Globus pallidus (tissue), 1 donor: ENCODE measurements around the gene JCAD.
"Not testable (repeated sequence)": the region's sequence is repeated elsewhere in the genome, so short reads cannot be mapped to it uniquely, and the experiment has no call there.

Experiments
- DNase-seq: peaks from one replicate; pipeline ENCODE4 v3.0.0-alpha.2; 2015; ENCODE audit warnings: low spot score

Gene JCAD

GRCh38 chr10:30059209-30060107 is at the start of gene JCAD:
JCAD (minus strand) TSS chr10:30059586; CDS start chr10:30047812, 11,774 bp downstream.
- DNase-seq, result peak; percentile 11

DNA sequence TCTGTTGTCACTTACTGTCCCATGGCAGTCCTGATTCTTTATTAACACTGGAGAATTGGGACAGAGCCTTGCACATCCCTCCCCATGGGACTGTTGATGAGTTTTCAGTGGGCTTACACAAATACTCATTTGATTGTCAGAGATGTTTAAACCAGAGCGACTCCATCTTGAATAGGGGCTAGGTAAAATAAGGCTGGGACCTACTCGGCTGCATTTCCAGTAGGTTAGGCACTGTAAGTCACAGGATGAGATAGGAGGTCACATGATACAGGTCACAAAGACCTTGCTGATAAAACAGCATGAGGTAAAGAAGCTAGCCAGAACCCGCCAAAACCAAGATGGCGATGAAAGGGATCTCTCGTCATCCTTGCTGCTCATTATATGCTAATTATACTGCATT is 47.6 kb upstream of the JCAD start:
- DNase-seq, result no peak

GRCh38 chr10:30103595-30104320 is 44.4 kb upstream of the JCAD start:
- no peak for DNase-seq

DNA sequence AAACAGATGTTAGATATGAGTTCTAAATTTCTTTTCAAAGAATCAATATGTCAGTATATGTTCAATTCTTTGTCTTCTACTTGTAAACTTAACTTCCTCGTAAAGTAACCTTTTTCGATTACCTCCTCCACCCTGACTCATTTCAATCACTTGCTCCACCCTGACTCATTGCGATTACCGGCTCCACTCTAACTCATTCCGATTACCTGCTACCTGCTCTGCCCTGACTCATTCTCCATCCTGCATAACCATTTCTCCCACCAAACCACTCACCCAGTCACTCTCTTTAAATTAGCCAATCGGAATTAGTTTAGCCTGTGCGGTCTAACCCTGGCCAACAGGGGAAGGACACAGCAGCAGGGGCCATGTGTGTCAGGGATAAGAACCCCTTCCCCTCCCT is 40.3 kb upstream of the JCAD start:
- DNase-seq, result not testable (repeated sequence)

- no peak for DNase-seq
Measured at GRCh38 chr10:30099101-30099500, 39.7 kb upstream of the JCAD start.

DNA sequence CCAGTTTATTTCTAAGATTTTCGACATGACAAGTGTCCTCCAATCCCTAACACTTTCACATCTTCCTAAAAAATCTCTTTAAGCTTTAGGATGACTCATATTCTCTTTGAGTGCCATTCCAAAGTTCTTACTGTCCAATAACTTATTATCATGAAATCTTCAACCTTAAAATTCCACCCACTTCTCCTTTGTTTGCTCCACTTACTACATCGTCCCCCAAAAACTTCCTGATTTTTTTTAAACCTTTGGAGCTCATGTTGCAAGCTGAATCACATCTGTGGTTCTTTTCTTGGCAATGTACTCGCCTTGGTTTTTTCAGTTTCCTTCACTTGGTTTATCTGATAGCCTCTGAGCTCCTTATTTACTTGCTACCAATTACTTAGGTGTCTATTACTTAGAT is 39.2 kb upstream of the JCAD start:
- DNase-seq, result no peak

DNA sequence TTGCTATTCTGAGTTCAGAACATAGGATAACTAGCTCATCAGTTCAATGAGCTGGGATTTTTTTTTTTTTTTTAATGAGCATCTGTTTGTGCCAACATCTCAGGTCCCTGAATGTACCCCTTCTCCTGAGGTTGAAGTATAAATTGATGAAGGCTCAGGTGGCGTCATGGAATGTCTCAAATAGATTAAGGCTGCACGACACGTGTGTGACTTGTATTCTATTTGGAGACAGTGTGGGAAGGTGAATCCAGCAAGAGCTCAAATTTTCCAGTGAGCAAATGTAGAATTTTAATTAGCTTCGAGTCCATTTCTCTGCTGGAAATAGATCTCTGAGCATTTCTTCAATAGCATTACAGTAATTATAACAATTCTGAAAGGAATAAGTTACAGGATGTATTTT is 37.2 kb upstream of the JCAD start:
- DNase-seq, result no peak

DNA sequence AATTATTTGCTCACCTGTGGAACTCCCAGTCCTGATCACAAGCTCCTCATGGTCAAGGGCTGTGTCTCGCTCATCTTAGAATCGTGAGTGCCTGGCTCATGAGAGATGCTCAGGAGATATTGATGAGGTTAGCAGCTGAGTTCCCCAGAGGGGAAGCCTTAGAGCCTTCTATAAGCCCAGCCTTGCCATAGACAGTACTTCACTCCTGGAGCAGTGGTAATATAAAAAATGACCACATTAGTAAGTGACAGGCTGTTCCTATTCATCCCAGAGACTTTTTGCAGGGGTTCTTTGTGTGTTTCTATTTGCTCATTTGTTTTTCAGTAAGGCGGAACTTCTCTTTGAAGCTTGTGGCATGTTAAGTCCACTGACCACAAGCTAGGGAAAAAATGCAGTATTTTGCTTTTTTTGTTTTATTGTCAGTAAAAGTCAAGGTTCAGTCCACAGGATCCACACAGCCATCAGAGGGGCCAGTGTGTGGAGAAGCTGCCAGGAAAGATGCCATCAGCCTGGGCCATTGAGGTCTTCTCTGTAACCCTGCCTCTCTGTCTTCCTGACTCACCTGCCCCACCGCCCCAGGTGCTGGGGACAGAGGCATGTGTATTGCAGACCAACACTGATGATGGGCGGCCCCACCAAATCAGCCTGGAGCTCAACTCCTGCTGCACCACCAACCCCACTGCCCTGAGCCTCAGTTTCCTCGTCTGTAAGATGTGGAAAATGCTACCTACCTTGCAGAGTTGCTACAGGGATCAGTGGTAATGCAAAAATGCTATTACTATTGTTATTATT is 36.4 kb upstream of the JCAD start:
- no peak for DNase-seq

GRCh38 chr10:30094601-30095000 is 35.2 kb upstream of the JCAD start:
- no peak for DNase-seq

GRCh38 chr10:30093303-30093950 is 34.0 kb upstream of the JCAD start:
- DNase-seq, result no peak

DNA sequence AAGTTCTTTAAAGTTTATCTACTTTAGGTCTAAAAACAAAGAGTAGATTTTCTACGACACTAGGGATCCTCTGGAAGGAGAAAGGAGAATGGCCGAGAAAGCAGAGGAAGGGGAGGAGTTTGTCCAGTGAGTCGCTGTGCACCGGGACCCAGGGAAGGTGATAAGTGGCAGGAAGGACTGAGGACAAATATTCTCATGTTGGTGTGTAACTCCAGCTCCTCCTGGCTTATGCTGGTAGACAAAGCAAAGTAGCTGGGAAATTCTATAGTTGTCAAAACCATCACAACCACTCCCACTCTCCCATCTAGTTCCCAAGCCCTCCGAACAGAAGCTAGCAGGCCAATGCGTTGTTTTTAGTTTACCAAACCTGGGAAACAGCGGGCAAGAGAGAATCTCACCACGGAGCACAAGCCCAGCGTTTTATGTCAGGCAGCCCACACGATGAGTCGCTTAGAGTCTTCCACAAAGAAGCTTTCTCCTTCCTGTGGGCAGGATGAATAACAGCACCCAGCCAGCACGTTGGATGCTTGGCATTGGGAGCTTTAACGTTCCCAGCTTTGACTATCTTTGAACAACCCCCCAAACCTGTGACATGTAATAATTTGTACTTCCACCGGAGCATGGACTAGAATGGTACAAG is 32.9 kb upstream of the JCAD start:
- DNase-seq, result no peak

- no peak for DNase-seq
Measured at GRCh38 chr10:30091136-30091535, 31.8 kb upstream of the JCAD start.

GRCh38 chr10:30088178-30088577 is 28.8 kb upstream of the JCAD start:
- DNase-seq, result no peak

- no peak for DNase-seq
Measured at GRCh38 chr10:30083934-30084333, 24.5 kb upstream of the JCAD start.

DNA sequence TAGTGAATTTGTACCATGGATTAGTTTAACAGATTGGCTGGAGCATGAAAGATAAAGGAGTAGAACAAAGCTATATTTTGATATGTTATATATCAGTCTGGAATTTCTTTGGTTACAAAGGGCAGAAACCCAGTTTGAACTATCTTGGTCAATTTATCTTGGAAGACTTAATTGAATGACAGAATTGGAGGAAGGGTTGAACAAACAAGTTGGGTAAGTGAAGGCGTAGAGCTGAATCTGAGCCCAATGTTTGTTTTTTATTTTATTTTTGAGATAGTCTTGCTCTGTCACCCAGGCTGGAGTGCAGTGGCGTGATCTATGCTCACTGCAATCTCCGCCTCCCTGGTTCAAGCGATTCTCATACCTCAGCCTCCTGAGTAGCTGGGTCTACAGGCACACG is 21.8 kb upstream of the JCAD start:
- no peak for DNase-seq

- no peak for DNase-seq
Measured at GRCh38 chr10:30080161-30080560, 20.8 kb upstream of the JCAD start.

DNA sequence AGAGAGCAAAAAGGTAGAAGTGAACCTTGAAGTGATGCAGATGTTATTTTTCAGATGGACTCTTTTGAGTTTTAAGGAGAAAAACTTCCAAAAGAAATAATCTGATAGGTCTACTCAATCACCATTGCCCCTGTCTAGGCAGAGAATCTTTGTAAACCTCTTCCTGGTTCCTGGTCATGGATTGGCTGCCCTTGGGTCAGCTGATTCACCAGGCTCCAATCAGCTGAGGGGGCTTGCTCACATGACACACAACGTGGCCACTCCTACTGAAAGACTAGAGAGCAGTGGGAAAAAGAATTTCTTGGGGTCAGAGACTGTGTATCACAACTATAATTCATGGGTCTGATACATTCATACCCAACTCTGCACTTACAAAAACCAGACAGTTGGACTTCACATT is 20.0 kb upstream of the JCAD start:
- no peak for DNase-seq

- DNase-seq, result no peak
Measured at GRCh38 chr10:30075481-30075880, 16.1 kb upstream of the JCAD start.

DNA sequence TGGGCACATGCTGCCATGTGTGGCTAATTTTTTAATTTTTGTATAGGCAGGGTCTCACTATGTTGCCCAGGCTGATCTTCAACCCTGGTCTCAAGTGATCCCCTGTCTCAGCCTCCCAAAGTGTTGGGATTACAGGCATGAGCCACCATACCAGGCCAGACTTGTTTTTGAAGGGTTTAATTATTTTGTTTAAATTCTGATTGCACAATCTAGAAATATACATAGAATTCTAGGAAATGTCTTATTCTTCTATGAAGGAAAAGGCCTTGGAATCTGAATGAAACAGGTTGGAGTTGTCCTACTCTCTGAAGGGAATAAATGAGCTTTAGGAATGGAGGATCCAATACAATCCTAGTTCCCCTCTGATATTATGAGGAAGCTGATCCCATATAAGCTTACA is 15.5 kb upstream of the JCAD start:
- DNase-seq, result no peak

- DNase-seq, result no peak
Measured at GRCh38 chr10:30074090-30074489, 14.7 kb upstream of the JCAD start.

- no peak for DNase-seq
Measured at GRCh38 chr10:30073767-30074060, 14.3 kb upstream of the JCAD start.
